Coronary artery (tissue), 2 donors: ENCODE results near the gene PTOV1.

Experiments used
- DNase-seq: peaks from one replicate; pipeline ENCODE4 v3.0.0-alpha.2; 2017; ENCODE audit warnings: low spot score
- H3K27ac ChIP-seq, 2 donors: fragments of 200-600 bp; sonication (generic); one replicate each; pipeline ENCODE4 v1.5.1; 2016 to 2019
- H3K4me3 ChIP-seq: fragments of 200-600 bp; sonication (generic); 2 replicates; pipeline ENCODE4 v1.5.1; 2016; ENCODE audit warnings: mild to moderate bottlenecking, moderate library complexity
- CTCF ChIP-seq: fragments of 200-600 bp; sonication (generic); IDR thresholded peaks from one replicate; pipeline ENCODE4 v1.5.1; 2019; ENCODE audit warnings: antibody characterized with exemption

The PTOV1 gene

GRCh38 chr19:49850221-49850486, 805 bp upstream of the PTOV1 start:
- Histone ChIP-seq H3K4me3 (peak overlapping the region; percentile 95), H3K27ac (peak overlapping the region; percentile 98 to 99)
- no peak for TF ChIP-seq CTCF
- DNase-seq = no peak

GRCh38 chr19:49851456-49852259, 699 bp downstream of the PTOV1 start:
- DNase-seq = no peak
- Histone ChIP-seq H3K4me3 (peak overlapping the region; percentile 95), H3K27ac (peak overlapping the region; percentile 98 to 99)
- TF ChIP-seq CTCF = no peak

GRCh38 chr19:49852631-49853126, 1.7 kb downstream of the PTOV1 start:
- Histone ChIP-seq H3K27ac (no peak overlapping the region), H3K4me3 (peak overlapping the region; percentile 95)
- DNase-seq = no peak
- TF ChIP-seq CTCF = no peak

- DNase-seq = no peak
- TF ChIP-seq CTCF = no peak
- no peak overlapping the region for H3K27ac ChIP-seq
- no peak overlapping the region for H3K4me3 ChIP-seq
Observed at GRCh38 chr19:49853852-49854377, 3.0 kb downstream of the PTOV1 start.

- Histone ChIP-seq H3K27ac (no peak overlapping the region), H3K4me3 (no peak overlapping the region)
- DNase-seq = no peak
- no peak for TF ChIP-seq CTCF
Observed at GRCh38 chr19:49854378-49855263, 3.7 kb downstream of the PTOV1 start.

- H3K4me3 ChIP-seq = no peak overlapping the region
- no peak overlapping the region for H3K27ac ChIP-seq
- no peak for DNase-seq
- no peak for TF ChIP-seq CTCF
Observed at GRCh38 chr19:49855277-49855675, 4.3 kb downstream of the PTOV1 start.
